Natural killer cell treated with Interleukin-12 subunit alpha and Interleukin-12 subunit beta and Interleukin-15 and Interleukin-18, amount 100 ng/mL, for 72 hours (primary cell): ENCODE measurements around the gene CDH13. TPM values are rescaled to one million over a fixed set of nuclear protein-coding genes. Genes with fewer than 3 reads are reported as not detected.
A peak's percentile ranks its signal among the peaks of the same experiment; 100 is the strongest.

ENCODE experiments used
- ATAC-seq, 2 donors: fragments of 150-1000 bp; cut with Tn5 transposase in 1 of 2; sonication (Bioruptor Pico), chemical (Tn5 transposase) in 1 of 2; 2 replicates each; pipeline ENCODE4 v1.10.0; 2021
- DNase-seq: peaks from one replicate; pipeline ENCODE4 v3.0.0; 2022; ENCODE audit warnings: low spot score
- H3K27ac Mint-ChIP-seq, 2 donors: 1 replicate in 1 of 2; 2 replicates in 1 of 2; pipeline ENCODE4 v1.8.0; 2022; ENCODE audit warnings: mixed read lengths in 2 of 2, mild to moderate bottlenecking in 1 of 2, moderate library complexity in 1 of 2
- H3K27me3 Mint-ChIP-seq, 2 donors: 1 replicate in 1 of 2; 2 replicates in 1 of 2; pipeline ENCODE4 v1.8.0; 2022; ENCODE audit warnings: mixed read lengths in 2 of 2
- H3K36me3 Mint-ChIP-seq: one replicate; pipeline ENCODE4 v1.8.0; 2022; ENCODE audit warnings: mixed read lengths
- H3K4me1 Mint-ChIP-seq, 2 donors: 1 replicate in 1 of 2; 2 replicates in 1 of 2; pipeline ENCODE4 v1.8.0; 2022; ENCODE audit warnings: low read depth in 2 of 2, mixed read lengths in 2 of 2, mild to moderate bottlenecking in 1 of 2
- H3K4me3 Mint-ChIP-seq: one replicate; pipeline ENCODE4 v1.8.0; 2022; ENCODE audit warnings: mixed read lengths
- H3K9me3 Mint-ChIP-seq: 2 replicates; pipeline ENCODE4 v1.8.0; 2022; ENCODE audit warnings: mixed read lengths
- total RNA-seq, 2 donors: library from RNA; stranded (reverse); gene quantifications; one replicate each; pipeline ENCODE4 v1.2.3, GENCODE V29; 2022

CDH13 gene
- total RNA-seq, 2 donors from 2014 or later = not detected

DNA sequence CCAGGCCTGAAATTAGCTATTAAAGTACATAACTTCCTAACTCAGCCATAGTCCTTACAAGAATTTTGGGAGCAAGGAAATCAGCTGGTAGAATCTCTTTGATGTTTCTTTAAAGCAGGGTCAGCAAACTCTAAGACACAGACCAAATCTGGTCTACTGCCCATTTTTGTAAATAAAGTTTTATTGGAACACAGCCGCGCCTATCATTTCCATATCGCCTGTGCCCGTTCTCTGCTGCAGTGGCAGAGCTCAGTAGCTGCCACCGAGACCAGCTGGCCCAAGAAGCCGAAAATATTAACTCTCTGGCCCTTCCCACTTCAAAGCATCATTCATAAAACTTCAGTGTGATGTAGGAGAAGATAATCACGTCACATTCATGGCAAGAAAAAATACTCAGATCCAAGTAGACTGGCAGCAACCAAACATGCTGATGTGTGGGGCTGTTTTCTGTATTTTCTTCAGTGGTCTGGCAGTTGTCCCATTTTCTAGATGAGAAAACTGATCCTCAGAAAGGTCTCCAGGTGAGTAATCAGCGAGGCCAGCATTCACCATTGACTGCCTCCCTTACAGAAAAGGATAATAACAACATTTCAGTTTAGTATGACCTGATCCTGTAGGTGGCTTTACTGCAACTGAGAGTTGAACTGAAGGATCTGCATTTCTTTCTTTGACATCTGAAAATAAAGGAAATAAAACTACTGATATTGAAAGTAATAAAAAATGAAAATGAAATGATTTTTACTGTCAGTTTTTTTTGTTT lies 1163.1 kb downstream of the CDH13 start:
- Mint-ChIP-seq H3K4me1 (peaks cover 4 to 7% of the 10 kb centered on the region in 2 donors), H3K36me3 (no peaks in the 10 kb centered on the region), H3K27ac (no peak overlapping the region), H3K9me3 (no peaks in the 10 kb centered on the region), H3K4me3 (no peak overlapping the region), H3K27me3 (peaks cover 10 to 14% of the 10 kb centered on the region in 2 donors)
- no peak for ATAC-seq
- no peak for DNase-seq

- no peaks in the 10 kb centered on the region for H3K9me3 Mint-ChIP-seq
- H3K4me3 Mint-ChIP-seq = no peak overlapping the region
- H3K27me3 Mint-ChIP-seq = peaks cover 14 to 21% of the 10 kb centered on the region in 2 donors
- no peak for ATAC-seq
- H3K36me3 Mint-ChIP-seq = no peaks in the 10 kb centered on the region
- no peak for DNase-seq
- no peak overlapping the region for H3K27ac Mint-ChIP-seq
- H3K4me1 Mint-ChIP-seq = peaks cover 4 to 7% of the 10 kb centered on the region in 2 donors
These were observed 1165.1 kb downstream of the CDH13 start for GRCh38 chr16:83791916-83792315.

GRCh38 chr16:83792391-83792790 lies 1165.6 kb downstream of the CDH13 start:
- DNase-seq (no peak), ATAC-seq (no peak)
- Mint-ChIP-seq H3K36me3 (no peaks in the 10 kb centered on the region), H3K27me3 (peaks cover 10 to 19% of the 10 kb centered on the region in 2 donors), H3K9me3 (no peaks in the 10 kb centered on the region), H3K27ac (no peak overlapping the region), H3K4me1 (peaks cover 4 to 7% of the 10 kb centered on the region in 2 donors), H3K4me3 (no peak overlapping the region)

DNA sequence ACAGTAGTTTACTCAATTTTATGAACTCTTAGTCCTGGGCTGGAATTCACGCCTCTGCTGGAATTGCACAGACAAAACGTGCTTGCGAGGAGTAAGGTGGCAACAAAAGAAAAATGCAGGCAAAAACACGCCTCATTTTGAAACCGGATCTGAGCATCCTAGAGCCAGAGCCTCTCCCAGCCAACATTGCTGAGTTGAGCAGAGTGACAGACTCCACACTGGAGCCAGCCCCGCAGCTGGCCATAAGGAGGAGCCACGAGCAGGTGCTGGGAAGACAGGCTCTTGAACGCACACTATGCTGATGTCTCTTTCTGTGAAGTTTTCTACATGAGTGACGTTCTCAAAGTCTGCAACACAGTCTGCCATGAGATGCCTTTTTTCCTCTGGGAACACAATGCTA lies 1166.4 kb downstream of the CDH13 start:
- Mint-ChIP-seq H3K4me1 (peaks cover 4 to 7% of the 10 kb centered on the region in 2 donors), H3K9me3 (no peaks in the 10 kb centered on the region), H3K27me3 (peaks cover 11 to 19% of the 10 kb centered on the region in 2 donors), H3K36me3 (no peaks in the 10 kb centered on the region), H3K4me3 (no peak overlapping the region), H3K27ac (no peak overlapping the region)
- ATAC-seq (no peak), DNase-seq (no peak)

GRCh38 chr16:83794860-83795554 lies 1168.2 kb downstream of the CDH13 start:
- ATAC-seq = no peak
- H3K9me3 Mint-ChIP-seq = no peaks in the 10 kb centered on the region

GRCh38 chr16:83797013-83797412 lies 1170.2 kb downstream of the CDH13 start:
- no peak overlapping the region for H3K27ac Mint-ChIP-seq
- no peaks in the 10 kb centered on the region for H3K36me3 Mint-ChIP-seq
- DNase-seq (no peak), ATAC-seq (no peak)
- no peak overlapping the region for H3K4me3 Mint-ChIP-seq
- H3K4me1 Mint-ChIP-seq = peaks cover 4 to 7% of the 10 kb centered on the region in 2 donors
- no peaks in the 10 kb centered on the region for H3K9me3 Mint-ChIP-seq
- H3K27me3 Mint-ChIP-seq = peaks cover 27 to 38% of the 10 kb centered on the region in 2 donors

More at GRCh38 chr16:83794860-83795554, 1168.2 kb downstream of the CDH13 start:
- H3K4me1 Mint-ChIP-seq = peaks cover 4 to 7% of the 10 kb centered on the region in 2 donors
- no peak overlapping the region for H3K27ac Mint-ChIP-seq
- peaks cover 22 to 24% of the 10 kb centered on the region in 2 donors for H3K27me3 Mint-ChIP-seq
- DNase-seq = no peak
- H3K4me3 Mint-ChIP-seq = no peak overlapping the region
- no peaks in the 10 kb centered on the region for H3K36me3 Mint-ChIP-seq

GRCh38 chr16:83799336-83799735 lies 1172.6 kb downstream of the CDH13 start:
- Mint-ChIP-seq H3K4me1 (no peaks in the 10 kb centered on the region), H3K9me3 (no peaks in the 10 kb centered on the region), H3K27ac (no peak overlapping the region), H3K4me3 (no peak overlapping the region), H3K36me3 (no peaks in the 10 kb centered on the region), H3K27me3 (peaks cover 24 to 46% of the 10 kb centered on the region in 2 donors)
- ATAC-seq (no peak), DNase-seq (no peak)

- Mint-ChIP-seq H3K27ac (no peak overlapping the region), H3K4me3 (no peak overlapping the region), H3K9me3 (peaks cover 3% of the 10 kb centered on the region), H3K36me3 (no peaks in the 10 kb centered on the region), H3K27me3 (peaks cover 17 to 38% of the 10 kb centered on the region in 2 donors), H3K4me1 (peaks cover 0 to 7% of the 10 kb centered on the region in 2 donors)
- no peak for ATAC-seq
- DNase-seq = no peak
These were observed 1175.4 kb downstream of the CDH13 start for GRCh38 chr16:83802135-83802534.

DNA sequence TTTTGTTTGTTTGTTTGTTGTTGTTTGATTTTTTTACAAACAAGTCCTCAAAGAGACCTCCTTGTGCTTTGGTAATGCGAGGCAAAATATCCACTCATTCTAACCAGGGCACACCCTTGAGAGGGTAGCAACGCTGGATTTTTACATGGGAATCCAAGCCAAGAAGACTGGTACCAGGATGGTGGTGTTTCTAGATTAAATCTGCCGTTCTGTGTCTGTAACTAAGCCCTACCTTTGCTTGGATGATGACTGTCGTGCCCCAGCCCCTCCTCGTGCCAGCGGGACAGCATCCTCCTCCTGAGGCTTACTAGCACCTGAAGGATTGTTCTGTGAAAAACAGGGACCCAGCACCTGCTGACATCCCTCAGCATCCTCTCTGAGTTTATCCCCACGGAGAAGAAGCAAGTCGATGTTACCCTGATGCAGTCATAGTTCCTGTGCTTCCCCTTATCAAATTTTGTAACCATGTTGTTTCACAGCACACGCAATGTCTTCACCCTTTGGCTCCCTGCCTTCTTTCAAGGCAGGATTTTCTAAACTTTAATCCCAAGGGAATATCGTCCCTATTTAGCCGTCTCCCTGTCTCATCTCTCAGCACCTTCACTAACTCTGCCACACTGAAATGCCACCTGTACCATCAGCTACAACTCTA lies 1175.9 kb downstream of the CDH13 start:
- Mint-ChIP-seq H3K36me3 (no peaks in the 10 kb centered on the region), H3K9me3 (peaks cover 3% of the 10 kb centered on the region), H3K4me1 (peaks cover 0 to 8% of the 10 kb centered on the region in 2 donors), H3K4me3 (no peak overlapping the region), H3K27me3 (peaks cover 17 to 38% of the 10 kb centered on the region in 2 donors), H3K27ac (no peak overlapping the region)
- DNase-seq (no peak), ATAC-seq (no peak)

GRCh38 chr16:83803811-83804210 lies 1177.0 kb downstream of the CDH13 start:
- Mint-ChIP-seq H3K27me3 (peaks cover 13 to 29% of the 10 kb centered on the region in 2 donors), H3K9me3 (peaks cover 3% of the 10 kb centered on the region), H3K4me1 (peaks cover 6 to 14% of the 10 kb centered on the region in 2 donors), H3K4me3 (no peak overlapping the region), H3K36me3 (no peaks in the 10 kb centered on the region), H3K27ac (peak overlapping the region in 1 of 2 donors; percentile 50)
- ATAC-seq (no peak), DNase-seq (no peak)

DNA sequence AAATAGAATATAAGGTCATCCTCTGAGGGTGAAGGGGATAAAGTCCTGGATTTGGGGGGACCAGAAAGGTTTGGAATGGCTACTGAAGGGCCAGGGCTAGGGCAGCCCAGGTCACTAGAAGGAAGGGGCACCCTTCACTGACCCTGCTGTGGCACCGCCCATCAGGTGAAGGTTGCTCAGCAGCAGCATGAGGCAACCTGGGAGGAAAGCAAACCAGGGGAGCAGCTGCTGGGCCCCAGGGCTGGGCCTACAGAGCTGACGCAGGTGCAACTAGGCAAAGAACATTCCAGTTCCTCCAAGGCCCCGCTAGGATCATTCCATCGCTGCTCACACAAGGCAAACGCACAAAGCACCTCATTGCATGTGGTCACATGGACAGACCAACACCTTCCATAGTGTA lies 1177.6 kb downstream of the CDH13 start:
- peaks cover 11 to 19% of the 10 kb centered on the region in 2 donors for H3K4me1 Mint-ChIP-seq
- peaks cover 13 to 28% of the 10 kb centered on the region in 2 donors for H3K27me3 Mint-ChIP-seq
- DNase-seq (no peak), ATAC-seq (no peak)
- H3K9me3 Mint-ChIP-seq = peaks cover 3% of the 10 kb centered on the region
- no peak overlapping the region for H3K4me3 Mint-ChIP-seq
- peak overlapping the region in 1 of 2 donors; percentile 50 for H3K27ac Mint-ChIP-seq
- peaks cover 5% of the 10 kb centered on the region for H3K36me3 Mint-ChIP-seq

- Mint-ChIP-seq H3K9me3 (peaks cover 3% of the 10 kb centered on the region), H3K27ac (peak overlapping the region in 1 of 2 donors; percentile 13), H3K4me3 (peak overlapping the region; percentile 2), H3K4me1 (peaks cover 12 to 19% of the 10 kb centered on the region in 2 donors), H3K27me3 (peaks cover 11 to 15% of the 10 kb centered on the region in 2 donors), H3K36me3 (peaks cover 7% of the 10 kb centered on the region)
- ATAC-seq = no peak
- no peak for DNase-seq
These were observed 1179.3 kb downstream of the CDH13 start for GRCh38 chr16:83806036-83806435.

DNA sequence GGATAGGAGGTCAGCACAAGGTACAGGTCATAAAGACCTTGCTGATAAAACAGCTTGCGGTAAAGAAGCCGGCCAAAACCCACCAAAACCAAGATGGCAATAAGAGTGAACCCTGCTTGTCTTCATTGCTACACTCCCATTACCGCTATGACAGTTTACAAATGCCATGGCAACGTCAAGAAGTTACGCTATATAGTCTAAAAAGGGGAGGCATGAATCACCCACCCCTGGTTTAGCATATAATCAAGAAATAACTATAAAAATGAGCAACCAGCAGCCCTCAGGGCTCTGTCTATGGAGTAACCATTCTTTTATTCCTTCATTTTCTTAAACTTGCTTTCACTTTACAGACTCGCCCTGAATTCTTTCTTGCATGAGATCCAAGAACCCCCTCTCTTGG lies 1180.0 kb downstream of the CDH13 start:
- Mint-ChIP-seq H3K27me3 (peaks cover 8% of the 10 kb centered on the region in 2 donors), H3K4me1 (peaks cover 12 to 19% of the 10 kb centered on the region in 2 donors), H3K9me3 (peaks cover 3% of the 10 kb centered on the region), H3K36me3 (peaks cover 7% of the 10 kb centered on the region), H3K27ac (peak overlapping the region; percentile 37 to 93), H3K4me3 (no peak overlapping the region)
- ATAC-seq = no peak
- DNase-seq = no peak
